DND-41 (cell line): ENCODE data around the gene SOAT1.

Experiments
- CTCF ChIP-seq: IDR thresholded peaks from 2 replicates; pipeline ENCODE4 v1.5.1; 2012; ENCODE audit warnings: borderline replicate concordance, low read length, moderate library complexity, mild to moderate bottlenecking; ENCODE audit not compliant: poor library complexity, severe bottlenecking; ENCODE audit errors: extremely low read depth
- EZH2 ChIP-seq: IDR thresholded peaks from 3 replicates; pipeline ENCODE4 v1.6.1; 2012; ENCODE audit warnings: borderline replicate concordance, low read depth, mild to moderate bottlenecking, moderate library complexity, low read length, inconsistent platforms; ENCODE audit not compliant: severe bottlenecking

- TF ChIP-seq EZH2 (no peak), CTCF (no peak)
Observed at GRCh38 chr1:179321533-179322216, 28.1 kb downstream of the SOAT1 start.
